Endometrial microvascular endothelial cells (primary cell): ENCODE results near the gene CLECL1. TPM values are rescaled to one million over a fixed set of nuclear protein-coding genes. Genes with fewer than 3 reads are reported as not detected.

ENCODE experiments used
- total RNA-seq: library from RNA; depleted of rRNA; stranded (reverse); fragments of >200 nt; gene quantifications from one replicate; pipeline ENCODE4 v1.2.3, GENCODE V29; 2015; ENCODE audit errors: inconsistent ontology term

CLECL1 gene
- total RNA-seq, 1 donor from 2014 or later, result not detected

Other genes with a start within 250 kb of the CLECL1 start
- not detected for gene KLRB1, start 125.2 kb downstream of the CLECL1 start, total RNA-seq
- 0.56 TPM for gene CLEC2D, start 63.4 kb downstream of the CLECL1 start, total RNA-seq
- gene CD69, start 27.8 kb upstream of the CLECL1 start, total RNA-seq, result 23.8 TPM
- gene KLRF1, start 94.4 kb upstream of the CLECL1 start, total RNA-seq, result 2.1 TPM
- 30.8 TPM for gene CLEC2B, start 136.3 kb upstream of the CLECL1 start, total RNA-seq
- not detected for gene KLRF2, start 148.4 kb upstream of the CLECL1 start, total RNA-seq
- gene CLEC2A, start 199.3 kb upstream of the CLECL1 start, total RNA-seq, result not detected
- not detected for gene CLEC12A, start 238.3 kb upstream of the CLECL1 start, total RNA-seq